Stimulated activated CD8-positive, alpha-beta memory T cell treated with anti-CD3 and anti-CD28 coated beads, Interleukin-7, amount 100 ng/mL, for 48 hours (primary cell): ENCODE measurements around the gene ZNF385C.

Experiments
- DNase-seq, 2 donors: peaks; one replicate each; pipeline ENCODE4 v3.0.0-alpha.2; 2020; ENCODE audit warnings: low read depth in 1 of 2; ENCODE audit errors: extremely low read depth in 1 of 2

The ZNF385C gene

DNA sequence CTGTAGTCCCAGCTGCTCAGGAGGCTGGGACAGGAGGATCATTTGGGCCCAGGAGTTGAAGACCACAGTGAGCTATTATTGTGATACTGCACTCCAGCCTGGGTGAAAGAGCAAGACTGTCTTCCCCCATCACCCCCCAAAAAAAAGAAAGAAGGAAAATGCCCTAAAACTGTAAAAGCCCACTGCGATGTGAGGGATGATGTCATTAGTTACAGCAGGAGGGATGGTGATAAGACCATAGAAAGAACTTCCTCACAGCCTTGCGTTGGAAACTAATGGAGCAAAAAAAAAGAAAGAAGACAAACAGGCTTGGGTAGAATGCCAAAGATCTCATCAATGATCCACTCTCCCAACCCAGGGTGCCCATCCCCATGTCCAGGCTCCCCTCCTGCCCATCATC, 18.7 kb downstream of the ZNF385C start:
- no peak for DNase-seq

DNA sequence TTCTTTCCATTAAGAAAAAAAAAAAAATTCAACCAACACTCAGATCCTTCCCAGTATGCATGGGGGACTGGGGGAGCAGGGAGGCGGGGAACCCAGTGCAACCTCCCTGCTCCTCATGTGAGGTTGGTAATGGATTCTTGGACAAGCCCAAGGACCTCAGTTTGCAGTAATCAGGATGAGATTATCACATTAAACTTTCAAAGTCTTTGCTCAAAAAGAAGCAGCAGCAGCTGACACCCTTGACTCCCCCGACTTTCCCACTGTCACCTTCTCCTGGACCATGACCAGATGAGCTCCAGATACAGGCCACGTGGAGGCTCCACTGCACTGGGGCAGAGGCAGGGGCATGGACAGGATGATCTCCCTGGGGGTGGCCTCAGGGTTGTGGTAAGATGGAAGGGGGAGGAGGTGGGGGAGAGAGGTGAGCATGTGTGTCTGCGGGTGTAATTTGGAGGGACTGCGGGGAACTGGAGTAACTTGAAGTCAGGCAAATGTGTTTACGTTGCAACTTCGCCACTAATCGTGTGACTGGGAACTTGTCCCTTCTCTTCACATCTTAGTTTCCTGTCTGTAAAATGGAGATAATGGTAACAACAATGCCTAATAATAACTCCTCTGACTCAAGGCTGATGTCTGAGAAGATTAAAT, 19.8 kb downstream of the ZNF385C start:
- DNase-seq, result no peak

DNA sequence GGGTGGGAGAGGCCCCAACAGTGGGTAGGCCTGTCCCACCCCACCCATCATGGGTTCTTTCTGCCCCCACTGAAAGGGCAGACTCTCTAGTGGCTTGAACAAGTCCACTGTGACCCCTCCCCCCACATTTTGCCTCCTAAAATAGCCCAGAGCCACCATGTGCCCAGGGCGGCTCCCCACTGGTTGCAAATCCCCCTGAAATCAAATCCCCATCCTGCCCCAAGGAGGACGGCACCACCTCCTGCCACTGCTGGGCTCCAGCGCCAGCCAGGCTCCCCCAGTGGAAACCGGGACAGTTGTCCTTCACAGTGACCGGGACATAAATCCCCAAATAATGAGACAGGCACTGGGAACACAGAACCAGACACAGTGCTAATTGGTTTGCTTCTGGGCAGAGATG, 20.5 kb downstream of the ZNF385C start:
- no peak for DNase-seq

DNA sequence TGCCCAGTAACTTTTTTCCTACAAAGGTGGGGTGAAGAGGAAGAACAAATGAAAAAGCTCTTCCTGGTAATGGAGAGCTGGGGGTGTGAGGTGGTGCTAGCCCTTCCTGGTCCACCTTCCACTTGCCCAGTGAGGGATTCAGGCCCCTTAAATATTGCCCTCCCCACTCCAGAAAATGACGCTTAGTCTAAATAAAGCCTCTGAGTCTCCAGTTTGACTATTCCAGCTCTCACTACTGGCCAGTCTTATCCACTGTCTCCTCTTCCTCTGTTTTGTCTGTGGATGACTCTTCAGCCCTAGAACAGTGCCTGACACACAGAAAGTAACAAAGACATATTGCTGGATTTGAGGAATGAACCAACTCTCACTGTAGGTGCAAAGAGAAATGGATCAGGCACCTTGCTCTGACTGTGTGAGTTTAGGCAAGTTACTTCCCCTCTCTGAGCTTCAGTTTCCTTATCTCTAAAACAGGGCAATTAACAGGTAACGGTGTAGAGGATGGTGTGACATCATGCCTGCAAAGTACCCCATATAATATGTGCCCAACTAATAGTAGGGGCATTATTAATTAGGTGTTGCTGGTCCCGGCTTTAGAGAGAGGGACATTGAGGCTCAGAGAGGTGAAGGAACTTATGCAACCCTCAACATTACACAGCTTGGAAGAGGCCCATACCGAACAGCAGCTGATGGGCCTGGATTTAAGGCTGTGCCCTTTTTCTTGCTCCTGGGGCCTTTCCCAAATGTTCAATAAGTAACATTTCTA, 21.3 kb downstream of the ZNF385C start:
- no peak for DNase-seq

DNA sequence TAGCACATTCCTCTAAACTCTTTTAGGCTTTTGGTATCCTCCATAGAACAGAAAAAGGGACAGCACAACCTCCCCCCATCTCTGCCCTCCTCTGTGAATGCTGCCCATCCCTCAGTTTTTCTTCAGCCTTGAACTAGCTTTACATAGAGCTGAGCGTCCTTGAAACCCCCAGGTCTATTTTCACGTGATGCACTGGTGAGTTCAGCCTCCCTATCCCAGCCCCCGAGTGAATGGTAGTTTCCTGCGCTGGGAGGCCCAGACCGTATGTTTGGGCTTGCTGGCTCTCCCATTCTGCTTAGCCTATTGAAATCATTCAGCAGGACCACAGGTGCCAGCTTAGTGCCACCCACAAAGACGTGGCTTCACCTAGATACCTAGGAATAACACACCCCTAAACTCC, 22.5 kb downstream of the ZNF385C start:
- DNase-seq, result no peak

DNA sequence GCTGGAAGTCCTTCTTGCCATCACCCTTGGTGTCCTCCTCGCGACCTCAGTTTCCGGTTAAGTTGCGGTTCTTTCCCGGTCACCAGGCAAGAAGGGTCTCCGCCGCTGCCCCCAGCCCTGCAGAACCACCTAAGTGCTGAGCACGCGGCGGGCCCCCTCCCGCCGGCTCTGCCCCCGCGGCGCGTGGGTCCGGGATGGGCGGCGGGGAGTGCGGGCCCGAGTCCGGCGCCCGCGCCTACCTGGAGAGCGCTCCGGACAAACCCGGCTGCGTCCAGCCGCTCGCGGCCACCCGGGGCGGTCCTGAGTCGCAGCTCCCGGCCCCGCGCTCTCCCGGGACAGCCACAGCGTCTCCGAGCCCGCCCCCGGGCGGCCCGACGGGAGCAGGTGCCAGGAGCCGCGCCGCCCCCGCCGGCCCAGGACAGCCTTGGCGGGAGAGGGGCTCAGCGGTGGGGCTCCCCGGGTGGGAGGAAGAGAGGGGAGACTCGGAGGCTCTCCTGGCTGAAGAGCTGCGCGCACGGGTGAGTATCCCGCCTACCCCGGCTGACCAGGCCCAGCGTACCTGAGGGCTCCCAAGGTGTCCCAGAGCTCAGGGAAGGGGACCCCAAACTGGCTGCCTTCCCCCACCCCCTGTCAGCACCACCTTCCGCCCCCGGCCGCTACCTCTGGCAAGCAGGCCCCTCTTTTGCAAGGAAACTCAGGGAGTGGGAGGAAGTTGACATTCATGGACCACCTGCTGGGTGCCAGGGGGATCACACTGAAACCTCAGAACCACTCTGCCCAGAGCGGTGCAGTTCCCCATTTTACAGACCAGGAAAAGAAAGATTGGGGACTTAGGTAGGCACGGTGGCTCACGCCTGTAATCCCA, 25.7 kb downstream of the ZNF385C start:
- no peak for DNase-seq

DNA sequence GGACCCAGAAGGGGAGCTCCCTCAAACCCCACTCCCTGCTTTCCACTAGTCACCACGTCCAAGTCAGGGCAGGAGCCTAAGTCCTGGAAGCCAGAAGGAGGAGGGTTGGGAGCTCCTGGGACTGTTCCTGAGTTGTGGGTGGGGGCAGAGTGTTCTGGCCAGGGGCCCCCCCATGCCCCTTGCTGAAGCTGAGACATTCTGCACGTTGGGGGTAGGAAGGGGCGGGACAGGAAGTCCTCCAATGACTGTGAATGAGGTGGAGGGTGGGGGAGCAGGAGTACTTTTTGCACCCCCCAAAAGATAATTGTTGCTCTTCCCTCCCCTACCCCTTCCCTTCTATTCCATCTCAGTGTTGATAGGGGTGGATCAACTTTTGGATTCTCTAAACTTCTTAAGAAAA, 26.5 kb downstream of the ZNF385C start:
- DNase-seq, result no peak

DNA sequence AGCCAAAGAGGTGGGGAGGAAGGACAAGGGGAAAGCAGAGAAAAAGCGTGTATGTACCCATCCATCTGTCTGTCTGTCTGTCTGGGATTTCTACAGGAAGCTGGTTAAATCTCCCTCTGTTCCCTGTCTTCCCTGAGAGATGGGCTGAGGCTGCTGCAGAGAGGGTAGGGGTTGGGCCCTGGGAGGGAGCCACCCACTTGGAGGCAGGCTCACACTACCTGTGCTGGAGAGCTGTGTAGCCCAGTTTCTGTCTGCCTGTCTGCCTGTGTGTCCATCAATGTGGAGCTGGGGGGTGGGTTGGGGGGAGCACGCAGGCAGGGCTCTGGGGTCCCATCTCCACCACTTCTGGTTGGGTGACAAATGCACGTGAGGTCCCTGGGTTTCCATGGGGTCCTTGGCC, 29.3 kb downstream of the ZNF385C start:
- DNase-seq, result no peak

DNA sequence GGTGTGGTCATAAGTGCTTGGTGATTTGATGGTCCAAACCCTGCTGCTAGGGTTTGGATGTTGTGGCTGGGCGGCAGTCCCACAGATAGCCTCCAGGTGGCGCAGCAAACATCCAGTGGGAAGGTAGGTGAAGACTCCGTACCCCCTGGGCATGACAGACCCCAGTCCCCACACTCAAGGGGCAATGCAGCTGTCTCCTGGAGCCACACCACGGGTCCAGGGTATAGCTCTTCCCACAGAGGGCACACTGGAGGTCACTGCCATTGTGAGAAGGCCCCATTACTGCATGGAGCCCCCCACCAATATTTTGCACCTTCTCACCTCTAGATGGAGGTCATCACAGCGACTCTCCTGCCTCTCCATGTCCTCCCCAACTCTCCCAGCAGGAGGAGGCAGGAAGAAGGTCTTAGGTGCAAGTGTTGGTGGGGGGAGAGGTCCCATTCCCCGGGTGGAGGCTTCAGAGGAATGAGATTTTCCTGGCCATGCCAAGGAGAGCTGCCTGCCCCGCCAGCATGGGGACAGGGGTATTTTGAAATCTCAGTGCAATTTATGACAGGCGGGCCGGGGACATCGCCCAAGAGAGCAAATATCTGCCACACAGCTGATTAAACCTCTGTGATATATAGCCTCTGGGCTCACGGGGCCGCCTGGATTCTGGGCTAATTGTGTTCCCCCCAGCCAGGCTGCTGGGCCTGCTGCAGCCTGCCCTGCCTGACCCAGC, 30.7 kb downstream of the ZNF385C start:
- DNase-seq, result peak in 1 of 2 donors; percentile 45

DNA sequence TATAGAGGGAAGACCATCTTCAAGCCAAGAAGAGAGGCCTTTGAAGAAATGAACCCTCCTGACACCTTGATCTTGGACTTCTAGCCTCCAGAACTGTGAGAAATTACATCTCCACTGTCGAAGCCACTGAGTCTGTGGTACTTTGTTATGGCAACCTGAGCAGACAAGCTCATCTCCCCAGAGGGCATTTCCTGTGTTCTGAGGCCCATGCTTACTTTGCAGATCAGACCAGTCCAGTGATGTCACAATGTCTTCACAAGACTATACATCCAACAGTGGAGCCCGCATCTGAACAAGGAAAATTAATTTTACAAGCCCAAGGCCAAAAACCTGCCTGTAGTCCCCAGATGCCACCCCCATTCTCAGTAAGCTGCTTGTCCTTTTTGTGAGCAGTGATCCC, 33.1 kb downstream of the ZNF385C start:
- DNase-seq, result no peak

DNA sequence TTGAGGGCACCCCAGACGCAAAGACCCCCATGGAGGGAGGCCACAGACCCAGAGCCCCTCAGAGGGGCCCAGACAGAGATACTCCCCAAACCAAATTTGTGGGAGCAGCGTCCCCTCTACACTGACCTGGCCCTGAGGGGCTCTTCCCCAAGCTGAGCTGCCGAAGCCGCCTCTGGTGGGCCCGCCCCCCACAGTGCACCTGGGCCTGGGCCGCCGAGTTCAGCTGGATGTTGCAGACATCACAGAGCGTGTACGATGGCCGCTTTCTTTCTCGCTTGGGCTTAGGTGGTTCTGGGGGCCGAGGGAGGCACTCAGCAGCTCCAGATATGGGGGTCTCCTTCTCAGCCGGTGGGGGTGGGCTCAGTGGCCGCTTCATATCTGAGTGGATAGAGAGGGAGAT, 35.6 kb downstream of the ZNF385C start:
- no peak for DNase-seq

DNA sequence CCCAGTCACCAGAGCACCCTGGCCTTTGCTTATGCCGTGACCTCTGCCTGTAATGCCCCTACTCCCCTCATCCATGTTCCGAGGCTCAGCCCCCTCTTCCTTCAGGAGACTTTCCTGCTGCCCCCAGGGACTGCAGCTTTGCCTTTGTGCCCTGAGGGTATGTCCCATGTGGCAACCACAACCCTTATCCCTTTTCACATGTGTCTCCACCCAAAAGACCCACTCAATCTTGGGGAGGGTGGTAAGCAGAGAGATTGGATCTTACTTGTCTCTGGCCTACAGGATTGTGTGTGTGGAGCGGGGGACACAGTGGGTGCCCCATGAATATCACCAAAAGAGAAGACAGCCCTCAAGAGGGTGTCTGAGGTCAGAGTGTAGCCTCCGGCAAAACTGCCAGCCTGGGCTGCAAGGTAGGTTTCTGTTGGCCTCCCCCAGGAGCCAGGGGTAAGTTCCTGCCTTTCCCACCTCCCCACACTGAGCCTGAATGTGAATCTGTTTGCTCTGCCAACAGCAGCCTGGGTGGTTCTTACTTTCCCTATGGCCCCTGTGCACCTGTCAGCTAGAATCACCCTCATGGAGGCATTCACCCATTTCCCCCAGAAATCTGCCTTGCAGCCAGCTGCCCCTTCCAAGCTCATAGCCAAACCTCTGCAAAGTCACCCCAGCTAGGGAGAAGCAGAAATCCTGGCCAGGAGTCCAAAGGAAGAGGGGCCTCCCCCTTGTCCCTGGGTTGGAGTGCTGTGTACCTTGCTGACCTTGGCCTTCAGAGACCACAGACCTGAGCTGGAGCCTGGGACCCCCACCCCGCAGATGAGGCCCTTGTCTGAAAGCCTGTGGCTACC, 36.4 kb downstream of the ZNF385C start:
- DNase-seq, result no peak

DNA sequence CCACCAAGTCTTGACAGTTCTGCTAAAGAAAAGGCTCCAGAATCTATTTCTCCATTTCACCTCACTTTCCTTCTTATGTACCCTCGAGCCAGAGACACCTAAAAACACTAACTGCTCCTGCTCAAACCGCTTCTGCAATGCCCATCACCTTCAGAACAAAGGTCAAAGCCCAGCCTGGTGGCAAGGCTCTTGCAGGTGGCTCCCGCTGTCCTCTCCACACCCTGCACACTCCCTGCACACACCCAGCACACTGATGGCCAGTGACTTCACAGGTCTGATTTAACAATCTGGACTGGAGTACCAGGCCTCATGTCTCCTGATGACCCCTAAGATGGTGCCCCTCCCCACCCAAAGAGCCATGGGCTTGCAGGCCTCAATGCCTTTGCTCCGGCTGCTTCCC, 38.0 kb downstream of the ZNF385C start:
- DNase-seq, result no peak

DNA sequence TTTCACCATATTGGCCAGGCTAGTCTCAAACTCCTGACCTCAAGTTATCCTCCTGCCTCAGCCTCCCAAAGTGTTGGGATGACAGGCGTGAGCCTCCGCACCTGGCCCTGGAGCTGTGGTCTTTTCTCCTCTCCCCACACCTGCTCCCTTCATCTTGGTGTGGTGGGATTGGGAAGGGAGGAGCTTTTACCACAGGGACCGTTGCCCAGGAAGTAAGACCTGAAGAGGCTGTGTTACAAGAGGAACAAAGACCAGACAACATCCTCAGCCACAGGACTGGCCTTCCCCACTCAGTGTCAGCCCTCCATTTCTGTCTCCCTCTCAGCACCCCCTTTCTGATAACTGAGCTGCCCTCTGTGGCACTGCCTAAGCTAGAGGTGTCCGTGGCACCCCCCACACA, 38.5 kb downstream of the ZNF385C start:
- no peak for DNase-seq

DNA sequence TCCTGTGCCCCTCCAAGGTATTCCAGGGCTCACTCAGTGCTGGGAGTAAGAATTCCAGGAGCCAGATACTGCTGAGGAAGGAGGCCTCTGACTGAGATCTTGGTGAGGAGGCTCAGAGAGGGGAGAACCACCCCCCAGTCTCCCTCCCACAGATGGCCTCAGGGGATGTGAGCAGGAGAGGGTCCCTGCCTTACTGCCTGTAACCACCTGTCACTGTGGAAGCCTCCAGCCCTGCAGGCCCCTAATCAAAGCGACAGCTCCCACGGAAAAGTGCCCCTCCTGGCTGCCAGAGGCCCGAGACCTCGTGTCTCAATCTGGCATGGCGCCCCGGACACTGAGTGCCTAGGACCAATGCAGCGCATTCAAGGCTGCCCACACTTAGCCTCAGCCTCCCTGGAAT, 40.2 kb downstream of the ZNF385C start:
- DNase-seq, result no peak

DNA sequence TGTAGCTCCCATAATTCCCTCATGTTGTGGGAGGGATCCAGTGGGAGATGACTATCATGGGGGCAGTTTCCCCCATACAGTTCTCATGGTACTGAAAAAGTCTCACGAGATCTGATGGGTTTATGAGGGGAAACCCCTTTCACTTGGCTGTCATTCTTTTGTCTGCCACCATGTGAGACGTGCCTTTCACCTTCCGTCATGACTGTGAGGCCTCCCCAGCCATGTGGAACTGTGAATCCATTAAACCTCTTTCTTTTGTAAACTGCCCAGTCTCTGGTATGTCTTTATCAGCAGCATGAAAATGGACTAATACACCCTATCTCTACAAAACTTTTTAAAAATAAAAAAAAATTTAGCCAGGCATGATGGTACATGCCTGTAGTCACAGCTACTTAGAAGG, 41.6 kb downstream of the ZNF385C start:
- DNase-seq, result no peak

DNA sequence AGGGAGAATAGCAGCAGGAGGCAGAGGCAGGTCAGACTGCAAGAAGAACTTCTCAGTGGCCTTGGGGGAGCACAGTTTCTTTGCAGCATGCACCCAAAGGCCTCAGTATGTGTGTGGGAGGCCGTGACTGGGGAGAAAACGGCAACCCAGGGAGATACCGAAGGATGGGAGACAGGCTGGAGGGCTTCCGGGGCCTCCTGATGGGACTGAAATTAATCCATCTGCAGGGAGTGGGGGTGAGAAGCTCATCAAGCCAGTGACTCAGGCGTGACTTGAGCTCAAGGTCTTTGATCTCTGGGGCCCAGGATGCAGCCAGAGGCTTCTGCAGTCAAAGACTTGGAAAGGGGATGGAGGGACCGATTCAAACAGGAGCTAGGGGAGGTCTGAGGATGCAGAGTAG, 42.8 kb downstream of the ZNF385C start:
- DNase-seq, result no peak

DNA sequence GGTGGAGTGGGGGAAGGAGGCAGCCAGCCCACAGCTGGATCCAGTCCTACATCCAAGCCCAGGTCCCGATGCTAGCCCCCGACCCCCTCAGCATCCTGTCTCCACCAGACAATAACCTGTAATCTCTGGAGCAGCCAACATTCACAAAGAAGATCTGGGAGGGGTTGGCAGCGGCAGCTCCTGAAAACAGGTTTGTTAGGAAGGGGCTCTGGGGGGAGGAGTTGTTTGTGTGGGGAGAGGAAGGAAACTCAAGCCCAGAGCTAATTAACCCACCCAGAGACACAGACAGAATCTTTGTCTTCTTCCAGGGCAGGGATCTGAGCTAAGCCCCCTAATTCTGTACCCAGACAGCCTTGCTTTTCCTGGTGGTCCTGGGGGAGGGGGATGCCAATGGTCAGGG, 43.2 kb downstream of the ZNF385C start:
- DNase-seq, result no peak

DNA sequence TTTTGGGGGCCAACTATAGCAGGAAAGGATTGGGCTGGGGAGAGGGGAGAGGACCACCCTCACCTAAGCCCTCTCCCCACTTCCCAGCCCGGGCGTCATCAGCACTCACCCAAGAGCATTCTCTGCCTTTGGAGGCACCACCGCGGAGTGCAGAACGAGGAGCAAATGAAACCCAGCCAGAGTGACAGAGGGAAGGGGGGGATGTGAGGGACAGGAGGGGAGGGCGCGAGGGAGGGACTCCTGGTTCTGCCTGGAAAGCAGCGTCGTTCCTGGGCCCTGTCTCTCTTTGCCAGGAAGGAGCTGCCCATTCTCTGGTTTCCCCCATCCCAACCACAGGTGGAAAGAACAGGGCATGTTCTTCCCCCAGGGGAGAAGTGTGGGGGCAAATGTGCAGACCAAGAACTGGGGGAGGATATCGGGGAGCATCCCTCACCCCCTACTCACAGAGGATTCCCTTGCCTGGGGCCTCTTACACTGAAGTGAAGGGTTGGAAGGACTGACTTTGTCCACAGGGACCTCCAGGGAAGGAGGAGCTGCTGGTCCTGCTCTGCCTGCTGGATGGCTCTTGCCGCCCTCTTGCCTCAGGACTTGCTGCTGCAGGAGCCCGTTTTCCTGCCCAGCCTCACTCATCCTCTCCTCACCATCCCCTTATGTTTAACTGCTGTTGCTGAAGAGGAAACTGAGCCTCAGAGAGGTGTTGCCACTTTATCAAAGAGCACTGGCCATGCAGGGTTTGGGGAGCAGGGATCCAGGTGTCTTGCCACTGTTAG, 44.4 kb downstream of the ZNF385C start:
- DNase-seq, result no peak
